CD4-positive, alpha-beta T cell treated with Interleukin-10 for 1 hour (primary cell): ENCODE measurements around the gene GPRASP1.

ENCODE experiments used
- DNase-seq: peaks from one replicate; pipeline ENCODE4 v3.0.0-alpha.2; 2020

GPRASP1 gene

DNA sequence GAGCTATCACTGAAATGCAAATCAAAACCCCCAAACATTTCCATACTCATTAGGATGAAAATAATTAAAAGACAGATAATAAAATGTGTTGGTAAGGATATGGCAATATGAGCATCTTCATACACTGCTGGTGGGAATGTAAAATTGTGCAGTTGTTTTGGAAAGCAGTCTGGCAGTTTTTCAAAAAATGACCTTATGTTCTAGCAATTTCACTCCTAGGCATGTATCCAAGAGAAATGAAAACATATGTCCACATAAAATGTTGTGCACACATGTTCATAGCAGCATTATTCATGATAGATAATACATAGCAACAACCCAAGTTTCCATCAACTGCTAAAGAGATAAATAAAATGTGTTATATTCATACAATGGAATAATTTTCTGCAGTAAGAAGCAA lies 46.2 kb downstream of the GPRASP1 start:
- DNase-seq, result no peak
